Measurements from ENCODE around the gene PHACTR2. TPM values are rescaled to one million over a fixed set of nuclear protein-coding genes. Genes with fewer than 3 reads are reported as not detected.

PHACTR2 gene
- total and polyA plus RNA-seq, 3 donors from 2014 or later: 18.3 to 121 (median 102) TPM

GRCh38 chr6:143840595-143841265, 163.0 kb downstream of the PHACTR2 start:
- no peak for DNase-seq
- no peak overlapping the region for H3K4me3 ChIP-seq
- H3K36me3 ChIP-seq (ENCODE audit: low read depth, missing control alignments): no peaks in the 10 kb centered on the region
- no peak overlapping the region for H3K27ac ChIP-seq
- no peak for TF ChIP-seq POLR2A (IDR thresholded peaks at IDR 0.05)
- TF ChIP-seq CTCF (IDR thresholded peaks at IDR 0.05): no peak
- no peaks in the 10 kb centered on the region for H3K27me3 ChIP-seq
- H3K9me3 ChIP-seq: no peaks in the 10 kb centered on the region
- WGBS, 2 donors: 85 to 94% methylated on average over 6 of the region's 6 CpGs
- peaks cover 10% of the 10 kb centered on the region for H3K4me1 ChIP-seq
- intact Hi-C loops (cut with DNase I; ENCODE audit: low total_unique reads): no loop called here

- Histone ChIP-seq H3K4me1 (peaks cover 10% of the 10 kb centered on the region), H3K4me3 (peak overlapping the region; percentile 69 to 92), H3K27me3 (no peaks in the 10 kb centered on the region), H3K27ac (peak overlapping the region; percentile 96), H3K36me3 (ENCODE audit: low read depth, missing control alignments) (no peaks in the 10 kb centered on the region), H3K9me3 (no peaks in the 10 kb centered on the region)
- 5 to 21% methylated on average over 7 of the region's 7 CpGs for WGBS, 2 donors
- peak; percentile 28 for DNase-seq
- TF ChIP-seq CTCF (IDR thresholded peaks at IDR 0.05) (no peak), POLR2A (IDR thresholded peaks at IDR 0.05) (no peak)
- intact Hi-C loops (cut with DNase I; ENCODE audit: low total_unique reads): no loop called here
Observed at GRCh38 chr6:143842461-143842901, 164.7 kb downstream of the PHACTR2 start.

GRCh38 chr6:143842902-143843676, 165.3 kb downstream of the PHACTR2 start, which contains the start of gene LTV1:
Gene LTV1 (plus strand): TSS chr6:143843338. CDS start chr6:143843478, 140 bp downstream.
- Histone ChIP-seq H3K27ac (peak within 1 kb of the TSS; percentile 96), H3K27me3 (no peaks in the 10 kb centered on the region), H3K4me3 (peak within 1 kb of the TSS; percentile 69 to 92), H3K4me1 (peaks cover 10% of the 10 kb centered on the region), H3K9me3 (no peaks in the 10 kb centered on the region), H3K36me3 (ENCODE audit: low read depth, missing control alignments) (no peaks in the 10 kb centered on the region)
- TF ChIP-seq POLR2A (IDR thresholded peaks at IDR 0.05): no peak
- TF ChIP-seq CTCF (IDR thresholded peaks at IDR 0.05): peak in 1 of 3 experiments; percentile 10
- intact Hi-C loops (cut with DNase I; ENCODE audit: low total_unique reads): no loop called here
- peak; percentile 98 for DNase-seq
- 0% methylated on average over 14 to 63 of the region's 64 CpGs for WGBS, 2 donors

GRCh38 chr6:143843677-143843999, 165.9 kb downstream of the PHACTR2 start:
- WGBS, 2 donors: 0 to 2% methylated on average over 9 of the region's 9 CpGs
- intact Hi-C loops (cut with DNase I; ENCODE audit: low total_unique reads): no loop called here
- no peaks in the 10 kb centered on the region for H3K27me3 ChIP-seq
- no peak for DNase-seq
- no peaks in the 10 kb centered on the region for H3K9me3 ChIP-seq
- TF ChIP-seq CTCF (IDR thresholded peaks at IDR 0.05) (no peak), POLR2A (IDR thresholded peaks at IDR 0.05) (no peak)
- no peaks in the 10 kb centered on the region for H3K36me3 ChIP-seq (ENCODE audit: low read depth, missing control alignments)
- H3K4me3 ChIP-seq: peak overlapping the region; percentile 69 to 92
- H3K27ac ChIP-seq: peak overlapping the region; percentile 96
- H3K4me1 ChIP-seq: peaks cover 10% of the 10 kb centered on the region

All from testis (tissue), 3 donors.